K562 (cell line): Measurements from ENCODE around the gene RFPL4A. TPM values are rescaled to one million over a fixed set of nuclear protein-coding genes. Genes with fewer than 3 reads are reported as not detected.

ENCODE experiments used
- ATAC-seq: fragments of 200-7000 bp; cut with Tn5 transposase; 3 replicates; pipeline ENCODE4 v1.9.1; 2020; ENCODE audit warnings: moderate library complexity
- BruUV-seq: library from RNA; stranded (reverse); fragments of 400-500 nt; replicated peaks from 2 replicates; lab custom pipeline; 2021; lab: Mats Ljungman, UMichigan
- CTCF ChIA-PET: fragments of 300-600 bp; formaldehyde crosslinking; extraction: SDS; loops from one replicate; lab custom pipeline; 2021; ENCODE audit warnings: low intra/inter-chr PET ratio; lab: Yijun Ruan, JAX
- POLR2A ChIA-PET: fragments of 300-600, 350-650 bp; sonication (Branson Sonifier 250); formaldehyde crosslinking; extraction: SDS; loops from one replicate; lab custom pipeline; 2021; ENCODE audit warnings: antibody characterized with exemption, inconsistent platforms; lab: Yijun Ruan, JAX
- DNase-seq, 4 experiments: peaks; one replicate each; pipeline versions ENCODE4 v3.0.0 to v3.0.0-alpha.2; 2011 to 2018; ENCODE audit warnings: low spot score in 3 of 4, mixed read lengths in 3 of 4; ENCODE audit errors: extremely low read depth in 1 of 4
- FAIRE-seq: peaks from 2 replicates; lab custom pipeline; 2011; peaks lifted over from hg19 to GRCh38; lab: Jason Lieb, UNC
- H2AFZ ChIP-seq: 2 replicates; pipeline ENCODE4 v1.6.0; 2011; ENCODE audit warnings: low read depth, low read length, control low read depth, inconsistent platforms
- H3K27ac ChIP-seq: fragments of 200-600 bp; 3 replicates; pipeline ENCODE4 v1.8.0; 2011; ENCODE audit warnings: low read depth, mild to moderate bottlenecking, control low read depth, inconsistent platforms, low read length, moderate library complexity, mixed read lengths; ENCODE audit errors: extremely low read depth
- H3K27me3 ChIP-seq, 2 experiments: fragments of 300-600 bp in 1 of 2; 2 replicates in 1 of 2; 3 replicates in 1 of 2; pipeline versions ENCODE4 v1.6.0 to v1.8.0; 2011; ENCODE audit warnings: inconsistent platforms in 2 of 2, low read length in 2 of 2, mild to moderate bottlenecking in 1 of 2, mixed read lengths in 1 of 2, moderate library complexity in 1 of 2; ENCODE audit not compliant: control insufficient read depth in 2 of 2, insufficient read depth in 2 of 2
- H3K36me3 ChIP-seq: fragments of 300-600 bp; 3 replicates; pipeline ENCODE4 v1.8.0; 2011; ENCODE audit warnings: mild to moderate bottlenecking, low read length, inconsistent platforms; ENCODE audit not compliant: control insufficient read depth, insufficient read depth
- H3K4me1 ChIP-seq, 2 experiments: fragments of 200-600 bp in 1 of 2; replicated peaks in 1 of 2; 2 replicates in 1 of 2; 3 replicates in 1 of 2; pipeline versions ENCODE4 v1.5.1 to v1.8.0; 2011; ENCODE audit warnings: inconsistent platforms in 2 of 2, low read length in 2 of 2, mild to moderate bottlenecking in 1 of 2, mixed read lengths in 1 of 2, moderate library complexity in 1 of 2; ENCODE audit not compliant: control insufficient read depth in 2 of 2, insufficient read depth in 2 of 2
- H3K4me2 ChIP-seq: 2 replicates; pipeline ENCODE4 v1.6.1; 2011; ENCODE audit warnings: low read length, control low read depth, inconsistent platforms, mixed read lengths; ENCODE audit not compliant: insufficient read depth
- H3K4me3 ChIP-seq: fragments of 200-600 bp; sonication (generic), shearing (Covaris generic); 2 replicates; pipeline ENCODE4 v1.5.1; 2016; ENCODE audit warnings: control low read depth, inconsistent platforms
- H3K79me2 ChIP-seq: fragments of 200-600 bp; 3 replicates; pipeline ENCODE4 v1.8.0; 2011; ENCODE audit warnings: low read length, inconsistent platforms; ENCODE audit not compliant: control insufficient read depth, insufficient read depth
- H3K9ac ChIP-seq, 2 experiments: 2 replicates each; pipeline versions ENCODE4 v1.6.0 to v1.6.1; 2011; ENCODE audit warnings: low read depth in 2 of 2, low read length in 2 of 2, control low read depth in 1 of 2, inconsistent platforms in 1 of 2, mild to moderate bottlenecking in 1 of 2, mixed read lengths in 1 of 2; ENCODE audit not compliant: insufficient read depth in 1 of 2
- H3K9me1 ChIP-seq: one replicate; pipeline ENCODE4 v1.6.0; 2011; ENCODE audit warnings: inconsistent platforms, mild to moderate bottlenecking, low read length, moderate library complexity; ENCODE audit not compliant: control insufficient read depth, insufficient read depth
- H3K9me3 ChIP-seq: replicated peaks from 2 replicates; pipeline ENCODE4 v1.5.1; 2011; ENCODE audit warnings: low read depth, low read length, inconsistent platforms; ENCODE audit not compliant: control insufficient read depth, insufficient read depth
- H4K20me1 ChIP-seq: replicated peaks from 2 replicates; pipeline ENCODE4 v1.6.1; 2011; ENCODE audit warnings: low read length, inconsistent platforms, mixed read lengths; ENCODE audit not compliant: control insufficient read depth, insufficient read depth
- MCM2 ChIP-seq: fragments of 450-650 bp; IDR thresholded peaks from 2 replicates; pipeline ENCODE4 v1.6.1; 2017; ENCODE audit warnings: low read depth, mild to moderate bottlenecking
- SIN3A ChIP-seq, 2 experiments: fragments of 150-350 bp in 1 of 2; IDR thresholded peaks; 2 replicates each; pipeline ENCODE4 v1.6.1; 2011 to 2016; ENCODE audit warnings: borderline replicate concordance in 2 of 2, low read depth in 2 of 2, low read length in 2 of 2, mild to moderate bottlenecking in 2 of 2, moderate library complexity in 2 of 2; ENCODE audit not compliant: control insufficient read depth in 1 of 2
- SREBF2 ChIP-seq: sonication (generic); formaldehyde crosslinking; IDR thresholded peaks from 2 replicates; pipeline ENCODE4 v1.4.0; 2020; ENCODE audit warnings: mild to moderate bottlenecking, missing genetic modification reagents
- WGBS: fragments of 100-300 bp; shearing (Covaris generic); methylation state at CpG from one replicate; pipeline ENCODE4 v1.1.6; 2016; ENCODE audit warnings: low coverage, mixed read lengths; ENCODE audit not compliant: insufficient coverage; ENCODE audit errors: missing lambda C conversion rate; 5-methylcytosine and 5-hydroxymethylcytosine counted together
- in situ Hi-C: fragments of 300-500 bp; cut with MboI; formaldehyde crosslinking; loops from 4 replicates; pipeline ENCODE4 v1.15.0; 2018; ENCODE audit warnings: inconsistent platforms, mixed read lengths
- intact Hi-C: fragments of 100-400 bp; cut with micrococcal nuclease; formaldehyde crosslinking; loops from 2 replicates; pipeline ENCODE4 v1.14.2; 2022
- polyA plus RNA-seq, 8 experiments: library from polyadenylated mRNA; depleted of rRNA in 4 of 8; stranded (reverse) in 5 of 8; unstranded in 3 of 8; fragments of >200 nt; fragmentation: Nextera tagmentation in 2 of 8; fragmentation: Illumina TruSeq in 1 of 8; extraction: Ambion mirVana in 2 of 8; extraction: Trizol in 1 of 8; gene quantifications; 2 replicates each; pipeline versions ENCODE4 v1.2.1 to v1.2.3, GENCODE V29; 2011 to 2014; ENCODE audit warnings: inconsistent platforms in 1 of 8, missing spikeins in 1 of 8
- total RNA-seq, 7 experiments: library from RNA; depleted of rRNA in 6 of 7; stranded (reverse); fragments of >200 nt in 6 of 7; fragmentation: Illumina TruSeq in 2 of 7; extraction: Trizol in 2 of 7; gene quantifications; 2 replicates each; pipeline versions ENCODE4 v1.2.1 to v1.2.3, GENCODE V29; 2011 to 2021; ENCODE audit warnings: low replicate concordance in 1 of 7
- TF ChIP-seq, protein P1 (sequence below), 2 experiments: IDR thresholded peaks; 2 replicates each; pipeline ENCODE4 v1.6.1; 2012; ENCODE audit warnings: improper control_type of control experiment in 2 of 2, low read depth in 2 of 2, low read length in 2 of 2, borderline replicate concordance in 1 of 2
- TF ChIP-seq, protein P2 (sequence below): IDR thresholded peaks from 2 replicates; pipeline ENCODE4 v1.6.1; 2011; ENCODE audit not compliant: insufficient read length; ENCODE audit errors: extremely low read depth

The RFPL4A gene
- total and polyA plus RNA-seq, 9 of the 15 experiments (the other 6 are each of a cell fraction or from before 2014, with no cell fraction given), result 0.13 to 1.1 (median 0.23) TPM; not detected in 1

DNA sequence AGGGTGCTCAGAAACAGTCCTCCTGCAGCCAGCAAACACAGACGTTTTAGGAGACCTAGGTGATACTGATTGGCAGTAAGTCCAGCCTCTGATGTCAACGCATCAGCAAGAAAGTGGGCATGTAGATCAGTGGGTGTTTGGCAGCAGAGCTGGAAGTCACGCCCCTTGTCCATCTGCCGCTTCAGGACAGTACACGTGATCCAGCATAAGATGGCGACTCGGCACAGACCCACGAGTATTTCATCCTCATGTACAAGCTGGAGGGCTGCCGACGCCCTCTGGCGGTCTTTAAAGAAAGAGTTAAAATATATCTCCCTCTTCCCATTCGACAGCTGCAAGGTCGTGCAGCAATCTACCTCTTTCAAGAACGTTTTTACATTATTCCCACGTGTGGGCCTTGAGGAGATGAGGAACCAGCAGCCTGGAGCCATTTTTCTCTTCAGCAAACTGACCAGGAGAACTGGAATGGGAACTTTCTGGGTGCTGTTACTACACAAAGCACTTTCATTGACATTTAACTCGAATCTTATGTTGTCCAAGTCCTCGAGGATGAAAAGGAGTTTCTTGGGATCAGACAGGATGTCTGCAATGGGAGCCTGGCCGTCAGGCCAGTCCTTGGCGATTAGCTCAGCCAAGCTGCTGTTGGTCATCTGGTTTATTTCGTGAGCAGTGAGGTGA, 50.6 kb downstream of the RFPL4A start (continued):
- TF ChIP-seq, protein P1, sequence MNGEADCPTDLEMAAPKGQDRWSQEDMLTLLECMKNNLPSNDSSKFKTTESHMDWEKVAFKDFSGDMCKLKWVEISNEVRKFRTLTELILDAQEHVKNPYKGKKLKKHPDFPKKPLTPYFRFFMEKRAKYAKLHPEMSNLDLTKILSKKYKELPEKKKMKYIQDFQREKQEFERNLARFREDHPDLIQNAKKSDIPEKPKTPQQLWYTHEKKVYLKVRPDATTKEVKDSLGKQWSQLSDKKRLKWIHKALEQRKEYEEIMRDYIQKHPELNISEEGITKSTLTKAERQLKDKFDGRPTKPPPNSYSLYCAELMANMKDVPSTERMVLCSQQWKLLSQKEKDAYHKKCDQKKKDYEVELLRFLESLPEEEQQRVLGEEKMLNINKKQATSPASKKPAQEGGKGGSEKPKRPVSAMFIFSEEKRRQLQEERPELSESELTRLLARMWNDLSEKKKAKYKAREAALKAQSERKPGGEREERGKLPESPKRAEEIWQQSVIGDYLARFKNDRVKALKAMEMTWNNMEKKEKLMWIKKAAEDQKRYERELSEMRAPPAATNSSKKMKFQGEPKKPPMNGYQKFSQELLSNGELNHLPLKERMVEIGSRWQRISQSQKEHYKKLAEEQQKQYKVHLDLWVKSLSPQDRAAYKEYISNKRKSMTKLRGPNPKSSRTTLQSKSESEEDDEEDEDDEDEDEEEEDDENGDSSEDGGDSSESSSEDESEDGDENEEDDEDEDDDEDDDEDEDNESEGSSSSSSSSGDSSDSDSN (IDR thresholded peaks at IDR 0.05; ENCODE audit: borderline replicate concordance in 1 of 2, low read depth in 2 of 2, low read length in 2 of 2), result no peak
- TF ChIP-seq SIN3A (IDR thresholded peaks at IDR 0.05; ENCODE audit: borderline replicate concordance in 2 of 2, control insufficient read depth in 1 of 2, low read depth in 2 of 2, low read length in 2 of 2) (peak in 1 of 2 experiments; percentile 73; a peak in 1 of 4 replicates), SREBF2 (CRISPR knock-in tag) (no peak)
- TF ChIP-seq, protein P2, sequence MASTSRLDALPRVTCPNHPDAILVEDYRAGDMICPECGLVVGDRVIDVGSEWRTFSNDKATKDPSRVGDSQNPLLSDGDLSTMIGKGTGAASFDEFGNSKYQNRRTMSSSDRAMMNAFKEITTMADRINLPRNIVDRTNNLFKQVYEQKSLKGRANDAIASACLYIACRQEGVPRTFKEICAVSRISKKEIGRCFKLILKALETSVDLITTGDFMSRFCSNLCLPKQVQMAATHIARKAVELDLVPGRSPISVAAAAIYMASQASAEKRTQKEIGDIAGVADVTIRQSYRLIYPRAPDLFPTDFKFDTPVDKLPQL, result no peak

DNA sequence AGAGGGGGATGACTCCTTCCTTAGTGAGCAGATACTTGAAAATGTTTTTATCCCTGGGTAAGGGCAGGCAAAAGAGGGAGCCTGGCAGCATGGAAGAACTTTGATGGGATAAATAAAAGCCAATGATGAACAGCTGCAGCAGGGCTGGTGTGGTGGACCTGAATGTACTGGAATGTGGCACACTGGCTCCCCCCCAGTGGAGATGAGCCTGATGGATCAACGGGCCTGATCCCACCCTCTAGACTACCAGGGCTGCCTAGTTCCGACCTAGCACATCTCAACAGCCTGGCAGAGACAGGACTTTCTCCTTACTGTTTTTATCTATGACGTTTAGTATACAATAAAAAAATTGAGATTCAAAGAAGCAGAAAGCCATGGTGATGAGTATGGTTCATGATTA, 52.4 kb downstream of the RFPL4A start:
- POLR2A ChIA-PET, result no interaction called here
- in situ Hi-C loops, result loop anchor here (5.0 to 10.0 kb wide), 2 partner anchors 174 to 297 kb away; no protein-coding TSS in a partner anchor
- H3K27me3 ChIP-seq, result no peaks in the 10 kb centered on the region; a peak in 1 of 5 replicates
- no peaks in the 10 kb centered on the region for H3K79me2 ChIP-seq
- no peak overlapping the region for H3K9ac ChIP-seq
- BruUV-seq, result no TSS peak
- H3K4me2 ChIP-seq, result no peak overlapping the region
- no peaks in the 10 kb centered on the region for H4K20me1 ChIP-seq
- H3K4me1 ChIP-seq, result peaks cover 0 to 2% of the 10 kb centered on the region in 2 experiments; a peak in 1 of 5 replicates
- no peak for ATAC-seq
- no peak for TF ChIP-seq MCM2
- TF ChIP-seq, all 486 proteins: peak for 0
- Histone ChIP-seq H3K9me3 (peaks cover 7% of the 10 kb centered on the region), H3K9me1 (no peaks in the 10 kb centered on the region), H3K27ac (no peak overlapping the region), H2AFZ (no peak overlapping the region), H3K4me3 (no peak overlapping the region), H3K36me3 (no peaks in the 10 kb centered on the region)
- CTCF ChIA-PET, result no interaction called here
- FAIRE-seq (no peak), DNase-seq (no peak)
- 0% methylated on average over 3 of the region's 3 CpGs for WGBS
- intact Hi-C loops, result no loop called here
